OCI-LY7 (cell line): ENCODE results near the gene ARL3. TPM values are rescaled to one million over a fixed set of nuclear protein-coding genes. Genes with fewer than 3 reads are reported as not detected.

Source experiments
- BruUV-seq: library from RNA; stranded (reverse); fragments of 400-500 nt; replicated peaks from 2 replicates; lab custom pipeline; 2021; lab: Mats Ljungman, UMichigan
- CTCF ChIA-PET: fragments of 300-600 bp; sonication (Branson Sonifier 250); formaldehyde crosslinking; loops from one replicate; lab custom pipeline; 2022; ENCODE audit warnings: antibody characterized with exemption; ENCODE audit not compliant: unreplicated experiment; lab: Charles Lee
- POLR2A ChIA-PET: fragments of 300-600 bp; sonication (Branson Sonifier 250); formaldehyde crosslinking; loops from one replicate; lab custom pipeline; 2022; ENCODE audit warnings: antibody characterized with exemption; lab: Charles Lee
- DNase-seq: peaks from one replicate; pipeline ENCODE4 v3.0.0-alpha.2; 2015; ENCODE audit warnings: low spot score
- H2AFZ ChIP-seq: fragments of 200-600 bp; sonication (generic), shearing (Covaris generic); 2 replicates; pipeline ENCODE4 v1.6.1; 2014; ENCODE audit warnings: mild to moderate bottlenecking, antibody characterized with exemption, low read length, moderate library complexity
- H3K27ac ChIP-seq: fragments of 200-600 bp; sonication (generic); 2 replicates; pipeline ENCODE4 v1.5.1; 2014; ENCODE audit warnings: mixed run types, low read depth, mild to moderate bottlenecking, moderate library complexity, low read length, inconsistent platforms; ENCODE audit not compliant: poor library complexity, severe bottlenecking
- H3K36me3 ChIP-seq: fragments of 200-600 bp; sonication (generic); 2 replicates; pipeline ENCODE4 v1.6.1; 2014; ENCODE audit warnings: mild to moderate bottlenecking, antibody characterized with exemption, low read length, moderate library complexity, mixed read lengths; ENCODE audit not compliant: insufficient read depth
- H3K4me1 ChIP-seq: fragments of 200-600 bp; sonication (generic); 2 replicates; pipeline ENCODE4 v1.5.1; 2014; ENCODE audit warnings: mild to moderate bottlenecking, low read length; ENCODE audit not compliant: insufficient read depth, poor library complexity, severe bottlenecking
- H3K4me2 ChIP-seq: fragments of 200-600 bp; sonication (generic); 2 replicates; pipeline ENCODE4 v1.6.1; 2014; ENCODE audit warnings: mild to moderate bottlenecking, low read length
- H3K4me3 ChIP-seq: fragments of 200-600 bp; sonication (generic); 2 replicates; pipeline ENCODE4 v1.5.1; 2014; ENCODE audit warnings: mild to moderate bottlenecking, low read depth, low read length; ENCODE audit not compliant: poor library complexity, severe bottlenecking
- H3K79me2 ChIP-seq: fragments of 200-600 bp; sonication (generic); 2 replicates; pipeline ENCODE4 v1.6.1; 2016; ENCODE audit warnings: low read depth, mild to moderate bottlenecking, low read length, moderate library complexity, mixed read lengths; ENCODE audit not compliant: insufficient read depth
- H3K9me2 ChIP-seq: fragments of 200-600 bp; sonication (generic); 2 replicates; pipeline ENCODE4 v1.6.1; 2016; ENCODE audit warnings: mild to moderate bottlenecking, low read length, mixed read lengths; ENCODE audit not compliant: insufficient read depth
- H3K9me3 ChIP-seq: fragments of 200-600 bp; sonication (generic); 2 replicates; pipeline ENCODE4 v1.6.1; 2014; ENCODE audit warnings: mild to moderate bottlenecking, mixed run types, low read length, mixed read lengths
- H4K20me1 ChIP-seq: fragments of 200-600 bp; sonication (generic); 2 replicates; pipeline ENCODE4 v1.6.1; 2014; ENCODE audit warnings: mild to moderate bottlenecking, antibody characterized with exemption, low read length, moderate library complexity, mixed read lengths; ENCODE audit not compliant: insufficient read depth
- EZH2phosphoT487 ChIP-seq: fragments of 200-600 bp; sonication (generic); IDR thresholded peaks from 2 replicates; pipeline ENCODE4 v1.6.1; 2018; ENCODE audit warnings: low read depth, borderline replicate concordance, mild to moderate bottlenecking, mixed run types, antibody characterized with exemption, low read length, moderate library complexity, mixed read lengths
- intact Hi-C: fragments of 100-400 bp; cut with micrococcal nuclease; formaldehyde crosslinking; loops from one replicate; pipeline ENCODE4 v1.10.0; 2022; ENCODE audit not compliant: unreplicated experiment
- total RNA-seq, 2 experiments: library from RNA; depleted of rRNA in 1 of 2; stranded (reverse); fragments of >200 nt in 1 of 2; shearing (Covaris generic) in 1 of 2; gene quantifications; 2 replicates each; pipeline ENCODE4 v1.2.3, GENCODE V29; 2014 to 2022
- TF ChIP-seq, protein P1 (sequence below): fragments of 200-600 bp; sonication (generic); conservative IDR thresholded peaks from 2 replicates; pipeline ENCODE4 v1.5.1; 2014; ENCODE audit warnings: mild to moderate bottlenecking, antibody characterized with exemption, low read length, moderate library complexity, mixed read lengths

ARL3 gene
- total RNA-seq, 2 experiments from 2014 or later: 7.3 to 11.7 TPM

DNA sequence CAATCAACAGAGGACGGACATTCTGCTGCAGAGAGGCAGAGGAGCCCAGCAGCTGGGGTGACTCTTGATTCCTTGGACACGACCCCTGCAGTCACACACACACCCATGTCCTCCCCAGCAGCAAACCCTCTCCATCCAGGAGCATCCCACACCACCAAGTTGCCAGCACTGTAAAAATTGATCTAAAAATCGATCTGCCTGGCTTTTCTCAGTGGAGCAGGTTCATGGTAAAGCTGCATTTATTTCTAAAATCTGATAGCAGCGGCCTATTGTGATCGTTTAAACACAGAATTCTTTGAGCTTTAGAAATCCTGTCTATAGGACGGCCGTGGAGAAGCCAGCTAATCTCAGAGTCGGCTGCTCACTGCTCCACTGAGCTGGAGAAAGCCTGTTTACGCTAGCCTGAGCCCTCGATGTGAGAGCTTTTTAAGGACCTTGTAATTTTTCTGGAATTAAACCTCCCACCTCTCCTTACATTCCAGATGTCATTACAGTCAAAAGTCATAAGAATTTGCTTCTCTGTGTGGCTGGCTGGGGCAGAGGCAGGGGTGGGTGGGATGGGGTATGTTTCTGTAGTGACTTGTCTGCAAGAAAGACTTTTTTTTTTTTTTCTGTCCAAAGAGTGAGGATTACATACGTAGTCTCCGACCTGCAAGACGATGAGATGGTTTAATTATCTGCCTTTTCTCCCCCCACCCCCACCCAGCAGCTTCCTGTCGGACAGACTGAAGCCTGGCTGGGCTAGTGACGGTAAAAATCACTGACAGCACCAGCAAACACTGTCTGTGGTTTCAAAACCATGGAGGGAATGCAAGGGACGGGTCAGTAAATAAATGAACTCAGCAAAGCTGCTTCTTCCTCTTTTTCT lies 38.3 kb downstream of the ARL3 start:
- Histone ChIP-seq H3K9me3 (no peaks in the 10 kb centered on the region), H3K36me3 (peaks cover 6% of the 10 kb centered on the region; the same call in 1 of the 2 replicates), H2AFZ (no peak overlapping the region), H3K4me3 (no peak overlapping the region), H3K4me2 (no peak overlapping the region; the same call in 1 of the 2 replicates), H3K9me2 (no peaks in the 10 kb centered on the region), H3K27ac (no peak overlapping the region), H3K79me2 (no peaks in the 10 kb centered on the region), H4K20me1 (no peaks in the 10 kb centered on the region), H3K4me1 (peaks cover 22% of the 10 kb centered on the region)
- TF ChIP-seq, protein P1, sequence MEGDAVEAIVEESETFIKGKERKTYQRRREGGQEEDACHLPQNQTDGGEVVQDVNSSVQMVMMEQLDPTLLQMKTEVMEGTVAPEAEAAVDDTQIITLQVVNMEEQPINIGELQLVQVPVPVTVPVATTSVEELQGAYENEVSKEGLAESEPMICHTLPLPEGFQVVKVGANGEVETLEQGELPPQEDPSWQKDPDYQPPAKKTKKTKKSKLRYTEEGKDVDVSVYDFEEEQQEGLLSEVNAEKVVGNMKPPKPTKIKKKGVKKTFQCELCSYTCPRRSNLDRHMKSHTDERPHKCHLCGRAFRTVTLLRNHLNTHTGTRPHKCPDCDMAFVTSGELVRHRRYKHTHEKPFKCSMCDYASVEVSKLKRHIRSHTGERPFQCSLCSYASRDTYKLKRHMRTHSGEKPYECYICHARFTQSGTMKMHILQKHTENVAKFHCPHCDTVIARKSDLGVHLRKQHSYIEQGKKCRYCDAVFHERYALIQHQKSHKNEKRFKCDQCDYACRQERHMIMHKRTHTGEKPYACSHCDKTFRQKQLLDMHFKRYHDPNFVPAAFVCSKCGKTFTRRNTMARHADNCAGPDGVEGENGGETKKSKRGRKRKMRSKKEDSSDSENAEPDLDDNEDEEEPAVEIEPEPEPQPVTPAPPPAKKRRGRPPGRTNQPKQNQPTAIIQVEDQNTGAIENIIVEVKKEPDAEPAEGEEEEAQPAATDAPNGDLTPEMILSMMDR: no peak
- no peak for TF ChIP-seq EZH2phosphoT487
- DNase-seq: no peak
- no TSS peak for BruUV-seq
- intact Hi-C loops: no loop called here
- CTCF ChIA-PET: interaction anchor here (0.8 to 1.3 kb wide), 2 partner anchors 11 to 31 kb away, joined by 3 to 7 read pairs; partner anchors contain the start of gene TRIM8
- POLR2A ChIA-PET: interaction anchor here (0.6 to 2.5 kb wide), 7 partner anchors 9 to 1002 kb away, joined by 3 to 11 read pairs (median 3); no protein-coding TSS in a partner anchor

DNA sequence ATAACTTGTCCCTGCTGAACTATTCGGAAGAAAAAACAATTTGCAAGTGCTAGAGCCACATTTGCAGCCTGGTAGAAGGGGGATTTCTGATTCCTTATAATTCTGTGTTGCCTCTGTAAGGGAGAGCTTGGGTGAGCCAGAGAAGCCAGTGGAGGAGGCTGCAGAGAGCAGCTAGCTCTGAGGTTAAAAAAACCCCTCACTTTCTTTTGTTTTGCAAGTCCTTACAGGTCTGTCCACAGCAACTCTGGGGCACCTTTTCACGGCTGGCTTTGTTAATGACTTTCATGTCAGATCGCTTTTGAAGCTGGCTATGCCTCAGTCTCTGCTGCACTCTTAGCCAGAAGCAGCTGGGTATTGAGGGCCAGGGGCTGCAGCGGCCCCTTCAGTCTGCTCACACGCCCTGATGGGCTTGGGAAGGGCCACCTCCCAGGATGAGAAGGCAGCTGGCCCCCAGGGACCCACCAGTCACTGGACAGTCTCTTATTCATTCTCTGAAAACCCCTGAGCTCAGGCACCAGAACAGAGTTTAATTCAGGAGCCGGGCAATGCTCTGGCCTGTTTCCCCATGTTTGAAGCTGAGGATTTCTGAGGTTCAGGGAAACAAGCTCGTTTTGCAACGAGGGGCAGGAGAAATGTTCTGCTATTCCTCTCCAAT lies 39.1 kb downstream of the ARL3 start:
- H3K9me3 ChIP-seq: no peaks in the 10 kb centered on the region
- H3K4me1 ChIP-seq: peaks cover 22% of the 10 kb centered on the region
- peaks cover 3% of the 10 kb centered on the region; the same call in 1 of the 2 replicates for H3K36me3 ChIP-seq
- H3K4me3 ChIP-seq: no peak overlapping the region
- no peak for DNase-seq
- no peaks in the 10 kb centered on the region for H3K79me2 ChIP-seq
- no peaks in the 10 kb centered on the region for H4K20me1 ChIP-seq
- no peak for TF ChIP-seq EZH2phosphoT487
- TF ChIP-seq, protein P1: no peak
- no peak overlapping the region for H2AFZ ChIP-seq
- ChIA-PET CTCF (interaction anchor here (0.8 to 1.3 kb wide), 2 partner anchors 11 to 30 kb away, joined by 3 to 7 read pairs; partner anchors contain the start of gene TRIM8), POLR2A (interaction anchor here (0.7 to 2.5 kb wide), 5 partner anchors 10 to 1003 kb away, joined by 3 to 11 read pairs (median 3); no protein-coding TSS in a partner anchor)
- H3K27ac ChIP-seq: no peak overlapping the region
- BruUV-seq: no TSS peak
- intact Hi-C loops: no loop called here
- no peaks in the 10 kb centered on the region for H3K9me2 ChIP-seq
- H3K4me2 ChIP-seq: no peak overlapping the region
